Panc1 (cell line): ENCODE results near the gene TBC1D2. TPM values are rescaled to one million over a fixed set of nuclear protein-coding genes. Genes with fewer than 3 reads are reported as not detected.

Experiments
- ATAC-seq: fragments of 200-7000 bp; cut with Tn5 transposase; 2 replicates; pipeline ENCODE4 v1.9.1; 2020; ENCODE audit warnings: mild to moderate bottlenecking, moderate library complexity
- BruUV-seq: library from RNA; stranded (reverse); fragments of 400-500 nt; replicated peaks from 2 replicates; lab custom pipeline; 2021; lab: Mats Ljungman, UMichigan
- CTCF ChIA-PET: fragments of 300-600 bp; sonication (Branson Sonifier 250); formaldehyde crosslinking; loops from one replicate; lab custom pipeline; 2022; ENCODE audit warnings: antibody characterized with exemption; lab: Charles Lee
- POLR2A ChIA-PET: fragments of 300-600 bp; sonication (Branson Sonifier 250); formaldehyde crosslinking; loops from one replicate; lab custom pipeline; 2022; ENCODE audit warnings: antibody characterized with exemption; lab: Charles Lee
- DNase-seq: peaks from one replicate; pipeline ENCODE4 v3.0.0-alpha.2; 2010; ENCODE audit warnings: low read depth, low spot score
- H3K27ac ChIP-seq: 2 replicates; pipeline ENCODE4 v1.5.1; 2011; ENCODE audit warnings: mild to moderate bottlenecking, low read length, inconsistent platforms
- H3K27me3 ChIP-seq: fragments of 200-500 bp; sonication (Bioruptor generic); 2 replicates; pipeline ENCODE4 v1.6.0; 2014; ENCODE audit warnings: low read length, inconsistent platforms; ENCODE audit not compliant: control insufficient read depth, insufficient read depth
- H3K36me3 ChIP-seq: fragments of 200-500 bp; sonication (Bioruptor generic); 2 replicates; pipeline ENCODE4 v1.5.1; 2014; ENCODE audit warnings: inconsistent platforms, mild to moderate bottlenecking, low read length, moderate library complexity; ENCODE audit not compliant: control insufficient read depth, insufficient read depth
- H3K4me1 ChIP-seq: 2 replicates; pipeline ENCODE4 v1.5.1; 2011; ENCODE audit warnings: inconsistent platforms, mild to moderate bottlenecking, low read length, moderate library complexity; ENCODE audit not compliant: control insufficient read depth, insufficient read depth
- H3K4me3 ChIP-seq, 2 experiments: 2 replicates each; pipeline ENCODE4 v1.5.1; 2011 to 2012; ENCODE audit warnings: low read depth in 2 of 2, low read length in 2 of 2, mild to moderate bottlenecking in 2 of 2, inconsistent platforms in 1 of 2, moderate library complexity in 1 of 2
- H3K9me3 ChIP-seq: fragments of 200-500 bp; sonication (Bioruptor generic); 2 replicates; pipeline ENCODE4 v1.5.1; 2014; ENCODE audit warnings: low read depth, mild to moderate bottlenecking, inconsistent platforms, low read length, moderate library complexity; ENCODE audit not compliant: control insufficient read depth, insufficient read depth
- POLR2AphosphoS5 ChIP-seq: IDR thresholded peaks from 2 replicates; pipeline ENCODE4 v1.6.1; 2012; ENCODE audit warnings: mild to moderate bottlenecking, low read depth, low read length, moderate library complexity
- SIN3A ChIP-seq: IDR thresholded peaks from 2 replicates; pipeline ENCODE4 v1.6.1; 2012; ENCODE audit warnings: low read depth, mild to moderate bottlenecking, low read length, moderate library complexity, borderline replicate concordance; ENCODE audit not compliant: insufficient read depth
- TCF7L2 ChIP-seq: IDR thresholded peaks from 2 replicates; pipeline ENCODE4 v1.6.1; 2011; ENCODE audit warnings: mild to moderate bottlenecking, low read depth, low read length, inconsistent platforms
- in situ Hi-C: cut with HindIII; loops from 2 replicates; pipeline ENCODE4 v1.10.0; 2016; ENCODE audit warnings: low sequenced_read_pairs, low pct_unique_long_range_greater_than_20kb
- intact Hi-C: fragments of 100-400 bp; cut with micrococcal nuclease; formaldehyde crosslinking; loops from one replicate; pipeline ENCODE4 v1.10.0; 2022; ENCODE audit not compliant: unreplicated experiment
- total RNA-seq: library from RNA; stranded (reverse); gene quantifications from one replicate; pipeline ENCODE4 v1.2.1, GENCODE V29; 2021; ENCODE audit not compliant: unreplicated experiment
- TF ChIP-seq, protein P1 (sequence below), 2 experiments: IDR thresholded peaks; 2 replicates each; pipeline ENCODE4 v1.6.1; 2011 to 2012; ENCODE audit warnings: low read depth in 2 of 2, control low read depth in 1 of 2, low read length in 1 of 2, mild to moderate bottlenecking in 1 of 2, moderate library complexity in 1 of 2; ENCODE audit not compliant: insufficient read depth in 1 of 2
- TF ChIP-seq, protein P2 (sequence below): fragments of 450-650 bp; IDR thresholded peaks from 2 replicates; pipeline ENCODE4 v1.5.1; 2017; ENCODE audit warnings: mild to moderate bottlenecking

Gene TBC1D2
- total RNA-seq, 1 experiment from 2014 or later, result 2.4 TPM

DNA sequence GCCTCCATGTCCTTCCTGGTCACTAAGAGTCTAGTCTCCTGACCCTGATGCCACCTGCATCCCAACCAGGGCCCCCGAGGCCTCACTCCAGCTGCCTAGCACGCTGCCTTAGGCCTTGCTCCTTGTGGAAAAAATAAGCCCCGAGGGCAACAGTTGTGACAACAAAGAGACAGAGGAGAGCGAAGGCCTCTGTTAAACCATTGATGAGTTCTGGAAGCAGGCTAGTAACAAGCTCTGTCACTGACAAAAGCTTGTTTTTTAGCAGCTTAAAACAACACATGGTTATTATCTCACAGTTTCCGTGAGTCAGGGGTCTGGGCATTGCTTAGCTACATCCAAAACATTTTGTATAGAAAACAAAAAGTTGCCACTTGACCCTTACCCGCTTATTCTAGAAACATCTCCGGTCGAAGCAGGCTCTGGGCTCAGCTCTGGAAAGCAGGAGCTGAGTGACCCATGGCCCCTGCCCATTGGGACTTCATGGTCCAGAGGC, 48.2 kb upstream of the TBC1D2 start:
- ATAC-seq (no peak), DNase-seq (no peak)
- H3K9me3 ChIP-seq, result no peaks in the 10 kb centered on the region
- H3K27ac ChIP-seq, result no peak overlapping the region
- intact Hi-C loops (no loop called here), in situ Hi-C loops (no loop called here)
- H3K4me3 ChIP-seq, result no peak overlapping the region
- TF ChIP-seq, protein P1, sequence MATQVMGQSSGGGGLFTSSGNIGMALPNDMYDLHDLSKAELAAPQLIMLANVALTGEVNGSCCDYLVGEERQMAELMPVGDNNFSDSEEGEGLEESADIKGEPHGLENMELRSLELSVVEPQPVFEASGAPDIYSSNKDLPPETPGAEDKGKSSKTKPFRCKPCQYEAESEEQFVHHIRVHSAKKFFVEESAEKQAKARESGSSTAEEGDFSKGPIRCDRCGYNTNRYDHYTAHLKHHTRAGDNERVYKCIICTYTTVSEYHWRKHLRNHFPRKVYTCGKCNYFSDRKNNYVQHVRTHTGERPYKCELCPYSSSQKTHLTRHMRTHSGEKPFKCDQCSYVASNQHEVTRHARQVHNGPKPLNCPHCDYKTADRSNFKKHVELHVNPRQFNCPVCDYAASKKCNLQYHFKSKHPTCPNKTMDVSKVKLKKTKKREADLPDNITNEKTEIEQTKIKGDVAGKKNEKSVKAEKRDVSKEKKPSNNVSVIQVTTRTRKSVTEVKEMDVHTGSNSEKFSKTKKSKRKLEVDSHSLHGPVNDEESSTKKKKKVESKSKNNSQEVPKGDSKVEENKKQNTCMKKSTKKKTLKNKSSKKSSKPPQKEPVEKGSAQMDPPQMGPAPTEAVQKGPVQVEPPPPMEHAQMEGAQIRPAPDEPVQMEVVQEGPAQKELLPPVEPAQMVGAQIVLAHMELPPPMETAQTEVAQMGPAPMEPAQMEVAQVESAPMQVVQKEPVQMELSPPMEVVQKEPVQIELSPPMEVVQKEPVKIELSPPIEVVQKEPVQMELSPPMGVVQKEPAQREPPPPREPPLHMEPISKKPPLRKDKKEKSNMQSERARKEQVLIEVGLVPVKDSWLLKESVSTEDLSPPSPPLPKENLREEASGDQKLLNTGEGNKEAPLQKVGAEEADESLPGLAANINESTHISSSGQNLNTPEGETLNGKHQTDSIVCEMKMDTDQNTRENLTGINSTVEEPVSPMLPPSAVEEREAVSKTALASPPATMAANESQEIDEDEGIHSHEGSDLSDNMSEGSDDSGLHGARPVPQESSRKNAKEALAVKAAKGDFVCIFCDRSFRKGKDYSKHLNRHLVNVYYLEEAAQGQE (IDR thresholded peaks at IDR 0.05; ENCODE audit: insufficient read depth in 1 of 2, low read depth in 2 of 2, low read length in 1 of 2), result no peak
- TF ChIP-seq SIN3A, result no peak
- TF ChIP-seq, protein P2, sequence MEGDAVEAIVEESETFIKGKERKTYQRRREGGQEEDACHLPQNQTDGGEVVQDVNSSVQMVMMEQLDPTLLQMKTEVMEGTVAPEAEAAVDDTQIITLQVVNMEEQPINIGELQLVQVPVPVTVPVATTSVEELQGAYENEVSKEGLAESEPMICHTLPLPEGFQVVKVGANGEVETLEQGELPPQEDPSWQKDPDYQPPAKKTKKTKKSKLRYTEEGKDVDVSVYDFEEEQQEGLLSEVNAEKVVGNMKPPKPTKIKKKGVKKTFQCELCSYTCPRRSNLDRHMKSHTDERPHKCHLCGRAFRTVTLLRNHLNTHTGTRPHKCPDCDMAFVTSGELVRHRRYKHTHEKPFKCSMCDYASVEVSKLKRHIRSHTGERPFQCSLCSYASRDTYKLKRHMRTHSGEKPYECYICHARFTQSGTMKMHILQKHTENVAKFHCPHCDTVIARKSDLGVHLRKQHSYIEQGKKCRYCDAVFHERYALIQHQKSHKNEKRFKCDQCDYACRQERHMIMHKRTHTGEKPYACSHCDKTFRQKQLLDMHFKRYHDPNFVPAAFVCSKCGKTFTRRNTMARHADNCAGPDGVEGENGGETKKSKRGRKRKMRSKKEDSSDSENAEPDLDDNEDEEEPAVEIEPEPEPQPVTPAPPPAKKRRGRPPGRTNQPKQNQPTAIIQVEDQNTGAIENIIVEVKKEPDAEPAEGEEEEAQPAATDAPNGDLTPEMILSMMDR, result no peak
- TF ChIP-seq TCF7L2, result no peak
- TF ChIP-seq POLR2AphosphoS5, result no peak
- POLR2A ChIA-PET, result no interaction called here
- no peaks in the 10 kb centered on the region for H3K36me3 ChIP-seq
- CTCF ChIA-PET, result interaction anchor here (0.6 kb wide), 1 partner anchor 321 kb away, joined by 10 read pairs; no protein-coding TSS in a partner anchor
- H3K27me3 ChIP-seq, result no peaks in the 10 kb centered on the region
- no TSS peak for BruUV-seq
- H3K4me1 ChIP-seq, result no peaks in the 10 kb centered on the region

DNA sequence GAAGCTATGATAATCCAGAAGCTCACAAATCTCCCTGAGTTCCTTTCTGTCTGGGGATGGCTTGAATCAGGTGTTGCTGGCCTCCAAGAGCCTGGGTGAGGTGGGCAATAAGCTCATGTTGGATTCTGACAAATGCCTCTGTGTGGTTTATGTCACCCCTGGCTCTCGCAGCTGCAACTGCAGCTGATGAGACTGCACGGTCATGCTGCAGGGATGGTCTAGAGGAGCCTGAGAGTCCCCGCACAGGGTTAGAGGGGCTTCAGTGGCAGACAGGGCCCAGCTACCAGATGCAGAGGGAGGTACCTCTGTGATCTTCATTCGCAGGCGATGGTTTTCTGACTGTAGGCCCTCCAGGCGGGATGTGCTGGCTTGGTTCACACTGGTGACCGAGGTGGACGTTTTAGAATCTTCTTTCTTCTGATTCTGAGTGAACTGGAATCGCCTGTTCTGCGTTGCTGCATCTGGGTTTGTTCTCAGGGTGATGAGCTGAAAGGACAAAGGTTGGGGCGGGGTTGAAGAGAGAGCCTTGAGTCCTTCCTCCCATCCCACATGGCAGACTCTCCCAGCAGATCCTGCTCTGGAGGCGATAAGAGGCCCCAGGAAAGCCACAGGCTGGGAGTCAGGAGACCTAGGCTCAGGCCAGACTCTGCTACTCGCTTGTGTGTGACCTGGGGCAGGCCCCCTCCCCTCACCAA, 47.6 kb upstream of the TBC1D2 start:
- no peak for ATAC-seq
- DNase-seq, result no peak
- Histone ChIP-seq H3K4me3 (no peak overlapping the region), H3K9me3 (no peaks in the 10 kb centered on the region), H3K27ac (no peak overlapping the region), H3K36me3 (no peaks in the 10 kb centered on the region), H3K27me3 (no peaks in the 10 kb centered on the region), H3K4me1 (no peaks in the 10 kb centered on the region)
- ChIA-PET POLR2A (no interaction called here), CTCF (no interaction called here)
- BruUV-seq, result no TSS peak
- intact Hi-C loops, result no loop called here
- in situ Hi-C loops, result no loop called here
- TF ChIP-seq, protein P1 (IDR thresholded peaks at IDR 0.05; ENCODE audit: insufficient read depth in 1 of 2, low read depth in 2 of 2, low read length in 1 of 2), result no peak
- no peak for TF ChIP-seq POLR2AphosphoS5
- TF ChIP-seq, protein P2, result no peak
- no peak for TF ChIP-seq SIN3A
- no peak for TF ChIP-seq TCF7L2
